SJCRH30 (cell line): ENCODE data around the gene CDCA8. TPM values are rescaled to one million over a fixed set of nuclear protein-coding genes. Genes with fewer than 3 reads are reported as not detected.
"Not testable (repeated sequence)": the region's sequence is repeated elsewhere in the genome, so short reads cannot be mapped to it uniquely, and the experiment has no call there.

Experiments
- DNase-seq, 2 experiments: peaks; one replicate each; pipeline ENCODE4 v3.0.0-alpha.2; 2015 to 2020
- H3K27ac ChIP-seq: fragments of 250-450 bp; sonication (Bioruptor Pico); 2 replicates; pipeline ENCODE4 v1.5.1; 2020; ENCODE audit warnings: mild to moderate bottlenecking, moderate library complexity
- H3K27me3 ChIP-seq: fragments of 250-450 bp; sonication (Bioruptor Pico); 2 replicates; pipeline ENCODE4 v1.5.1; 2020; ENCODE audit warnings: mild to moderate bottlenecking, moderate library complexity
- H3K36me3 ChIP-seq: fragments of 250-450 bp; sonication (Bioruptor Pico); 2 replicates; pipeline ENCODE4 v1.5.1; 2020; ENCODE audit warnings: mild to moderate bottlenecking, moderate library complexity
- H3K4me1 ChIP-seq: fragments of 250-450 bp; sonication (Bioruptor Pico); 2 replicates; pipeline ENCODE4 v1.5.1; 2020; ENCODE audit warnings: mild to moderate bottlenecking, moderate library complexity
- H3K4me3 ChIP-seq: fragments of 250-450 bp; sonication (Bioruptor Pico); 2 replicates; pipeline ENCODE4 v1.5.1; 2020; ENCODE audit warnings: mild to moderate bottlenecking, moderate library complexity
- H3K9me3 ChIP-seq: fragments of 250-450 bp; sonication (Bioruptor Pico); replicated peaks from 2 replicates; pipeline ENCODE4 v1.5.1; 2020; ENCODE audit warnings: mild to moderate bottlenecking, moderate library complexity
- total RNA-seq: library from RNA; depleted of rRNA; stranded (reverse); fragments of >200 nt; shearing (Covaris generic); gene quantifications from 2 replicates; pipeline ENCODE4 v1.2.3, GENCODE V29; 2014

Gene CDCA8
- total RNA-seq, 1 experiment from 2014 or later: 58.5 TPM

- H3K9me3 ChIP-seq: no peaks in the 10 kb centered on the region
- H3K27ac ChIP-seq: no peak overlapping the region
- H3K4me3 ChIP-seq: no peak overlapping the region
- H3K36me3 ChIP-seq: no peaks in the 10 kb centered on the region
- peaks cover 56% of the 10 kb centered on the region for H3K27me3 ChIP-seq
- H3K4me1 ChIP-seq: peaks cover 2% of the 10 kb centered on the region; the same call in 1 of the 2 replicates
- no peak for DNase-seq
Observed at GRCh38 chr1:37728416-37728815, 36.1 kb downstream of the CDCA8 start.

GRCh38 chr1:37730376-37730775 is 38.1 kb downstream of the CDCA8 start:
- no peaks in the 10 kb centered on the region for H3K36me3 ChIP-seq
- no peaks in the 10 kb centered on the region for H3K9me3 ChIP-seq
- no peak overlapping the region for H3K4me3 ChIP-seq
- DNase-seq: no peak
- no peak overlapping the region for H3K27ac ChIP-seq
- H3K4me1 ChIP-seq: peaks cover 2% of the 10 kb centered on the region; the same call in 1 of the 2 replicates
- H3K27me3 ChIP-seq: peaks cover 44% of the 10 kb centered on the region; the same call in 1 of the 2 replicates

- peaks cover 33% of the 10 kb centered on the region; the same call in 1 of the 2 replicates for H3K27me3 ChIP-seq
- DNase-seq: no peak
- H3K27ac ChIP-seq: no peak overlapping the region
- H3K36me3 ChIP-seq: no peaks in the 10 kb centered on the region
- no peak overlapping the region for H3K4me3 ChIP-seq
- H3K4me1 ChIP-seq: peaks cover 2% of the 10 kb centered on the region; the same call in 1 of the 2 replicates
- H3K9me3 ChIP-seq: no peaks in the 10 kb centered on the region
Observed at GRCh38 chr1:37731312-37732019, 39.1 kb downstream of the CDCA8 start.

- Histone ChIP-seq H3K27me3 (peaks cover 28% of the 10 kb centered on the region; the same call in 1 of the 2 replicates), H3K27ac (no peak overlapping the region), H3K4me1 (no peaks in the 10 kb centered on the region), H3K36me3 (no peaks in the 10 kb centered on the region), H3K4me3 (no peak overlapping the region), H3K9me3 (no peaks in the 10 kb centered on the region)
- no peak for DNase-seq
Observed at GRCh38 chr1:37732111-37732780, 39.9 kb downstream of the CDCA8 start.

- Histone ChIP-seq H3K27ac (no peak overlapping the region), H3K9me3 (no peaks in the 10 kb centered on the region), H3K4me3 (no peak overlapping the region), H3K4me1 (no peaks in the 10 kb centered on the region), H3K36me3 (no peaks in the 10 kb centered on the region), H3K27me3 (peaks cover 4% of the 10 kb centered on the region; the same call in 1 of the 2 replicates)
- DNase-seq: no peak
Observed at GRCh38 chr1:37734629-37735591, 42.6 kb downstream of the CDCA8 start.

- not testable (repeated sequence) for H3K9me3 ChIP-seq, H3K4me3 ChIP-seq, H3K27me3 ChIP-seq, H3K36me3 ChIP-seq, DNase-seq, H3K27ac ChIP-seq, H3K4me1 ChIP-seq
Observed at GRCh38 chr1:37737975-37738374, 45.7 kb downstream of the CDCA8 start.

GRCh38 chr1:37738619-37739018 is 46.3 kb downstream of the CDCA8 start:
- not testable (repeated sequence) for H3K27ac ChIP-seq, H3K4me3 ChIP-seq, DNase-seq, H3K9me3 ChIP-seq, H3K4me1 ChIP-seq, H3K27me3 ChIP-seq, H3K36me3 ChIP-seq

GRCh38 chr1:37739222-37739621 is 46.9 kb downstream of the CDCA8 start:
- Histone ChIP-seq H3K36me3 (no peaks in the 10 kb centered on the region), H3K4me3 (no peak overlapping the region)

GRCh38 chr1:37741130-37741529 is 48.8 kb downstream of the CDCA8 start:
- Histone ChIP-seq H3K27me3 (no peaks in the 10 kb centered on the region; the same call in 1 of the 2 replicates), H3K4me1 (no peaks in the 10 kb centered on the region), H3K27ac (no peak overlapping the region), H3K4me3 (no peak overlapping the region), H3K36me3 (no peaks in the 10 kb centered on the region), H3K9me3 (no peaks in the 10 kb centered on the region)
- no peak for DNase-seq

More at GRCh38 chr1:37739222-37739621, 46.9 kb downstream of the CDCA8 start:
- H3K4me1 ChIP-seq: no peaks in the 10 kb centered on the region
- no peaks in the 10 kb centered on the region for H3K9me3 ChIP-seq
- no peak for DNase-seq
- no peaks in the 10 kb centered on the region; the same call in 1 of the 2 replicates for H3K27me3 ChIP-seq
- H3K27ac ChIP-seq: no peak overlapping the region

- H3K27me3 ChIP-seq: no peaks in the 10 kb centered on the region; the same call in 1 of the 2 replicates
- no peaks in the 10 kb centered on the region for H3K36me3 ChIP-seq
- no peak overlapping the region for H3K27ac ChIP-seq
- DNase-seq: no peak
- H3K4me3 ChIP-seq: no peak overlapping the region
- H3K9me3 ChIP-seq: no peaks in the 10 kb centered on the region
- no peaks in the 10 kb centered on the region for H3K4me1 ChIP-seq
Observed at GRCh38 chr1:37741662-37742061, 49.3 kb downstream of the CDCA8 start.

GRCh38 chr1:37746806-37747205 is 54.5 kb downstream of the CDCA8 start:
- Histone ChIP-seq H3K36me3 (no peaks in the 10 kb centered on the region), H3K4me1 (no peaks in the 10 kb centered on the region), H3K27ac (no peak overlapping the region), H3K9me3 (no peaks in the 10 kb centered on the region), H3K27me3 (peaks cover 3% of the 10 kb centered on the region), H3K4me3 (no peak overlapping the region)
- no peak for DNase-seq

GRCh38 chr1:37748565-37748964 is 56.2 kb downstream of the CDCA8 start:
- no peaks in the 10 kb centered on the region for H3K36me3 ChIP-seq
- H3K27me3 ChIP-seq: peaks cover 3% of the 10 kb centered on the region; the same call in 1 of the 2 replicates
- no peak overlapping the region for H3K27ac ChIP-seq
- H3K4me3 ChIP-seq: no peak overlapping the region
- DNase-seq: no peak
- no peaks in the 10 kb centered on the region for H3K4me1 ChIP-seq
- no peaks in the 10 kb centered on the region for H3K9me3 ChIP-seq

- H3K4me1 ChIP-seq: no peaks in the 10 kb centered on the region
- no peak for DNase-seq
- H3K27ac ChIP-seq: no peak overlapping the region
- H3K4me3 ChIP-seq: no peak overlapping the region
- H3K9me3 ChIP-seq: no peaks in the 10 kb centered on the region
- peaks cover 3% of the 10 kb centered on the region for H3K27me3 ChIP-seq
- H3K36me3 ChIP-seq: no peaks in the 10 kb centered on the region
Observed at GRCh38 chr1:37752213-37752582, 59.9 kb downstream of the CDCA8 start.

- Histone ChIP-seq H3K27ac (no peak overlapping the region), H3K36me3 (no peaks in the 10 kb centered on the region), H3K4me1 (no peaks in the 10 kb centered on the region), H3K27me3 (peaks cover 3% of the 10 kb centered on the region), H3K9me3 (no peaks in the 10 kb centered on the region), H3K4me3 (no peak overlapping the region)
- no peak for DNase-seq
Observed at GRCh38 chr1:37752583-37753471, 60.5 kb downstream of the CDCA8 start.
